ENCODE data around the gene SF1. TPM values are rescaled to one million over a fixed set of nuclear protein-coding genes. Genes with fewer than 3 reads are reported as not detected.

SF1 gene
- total RNA-seq, 4 donors from 2014 or later, result 199 to 285 (median 234) TPM

- Histone ChIP-seq H3K27ac (replicated peaks in 1 of 4) (peak overlapping the region; percentile 92 to 99 (median 96)), H3K4me1 (peaks cover 20 to 49% (median 41%) of the 10 kb centered on the region in 4 donors), H3K9me3 (no peaks in the 10 kb centered on the region), H3K27me3 (no peaks in the 10 kb centered on the region), H3K36me3 (peaks cover 11 to 35% (median 30%) of the 10 kb centered on the region in 4 donors), H3K4me3 (no peak overlapping the region)
- intact Hi-C loops (cut with DNase I), result no loop called here
- TF ChIP-seq POLR2A (IDR thresholded peaks at IDR 0.05; ENCODE audit: low read depth), result no peak
- no peak for TF ChIP-seq EP300 (IDR thresholded peaks at IDR 0.05)
- TF ChIP-seq CTCF (IDR thresholded peaks at IDR 0.05), result no peak
- TF ChIP-seq POLR2AphosphoS5 (IDR thresholded peaks at IDR 0.05), result no peak
- no peak for DNase-seq (ENCODE audit: extremely low spot score)
- 83% methylated on average over 15 of the region's 15 CpGs for WGBS
Observed at GRCh38 chr11:64747961-64748665, 30.2 kb downstream of the SF1 start.

GRCh38 chr11:64746486-64746885 is 31.9 kb downstream of the SF1 start:
- H3K36me3 ChIP-seq, result peaks cover 6 to 19% (median 14%) of the 10 kb centered on the region in 4 donors
- H3K27ac ChIP-seq (replicated peaks in 1 of 4), result peak overlapping the region; percentile 92 to 99 (median 96)
- WGBS, result 70% methylated on average over 5 of the region's 10 CpGs
- peak overlapping the region; percentile 59 to 73 (median 69) for H3K4me3 ChIP-seq
- H3K9me3 ChIP-seq, result no peaks in the 10 kb centered on the region
- DNase-seq (ENCODE audit: extremely low spot score), result no peak
- intact Hi-C loops (cut with DNase I), result no loop called here
- TF ChIP-seq EP300 (IDR thresholded peaks at IDR 0.05) (no peak), POLR2A (IDR thresholded peaks at IDR 0.05; ENCODE audit: low read depth) (no peak)
- no peaks in the 10 kb centered on the region for H3K27me3 ChIP-seq
- H3K4me1 ChIP-seq, result peaks cover 28 to 61% (median 55%) of the 10 kb centered on the region in 4 donors

- peak; percentile 55 for TF ChIP-seq POLR2A (IDR thresholded peaks at IDR 0.05; ENCODE audit: low read depth)
- TF ChIP-seq EP300 (IDR thresholded peaks at IDR 0.05), result no peak
- no peak for TF ChIP-seq CTCF (IDR thresholded peaks at IDR 0.05)
- peak; percentile 90 to 97 for TF ChIP-seq POLR2AphosphoS5 (IDR thresholded peaks at IDR 0.05)
- Histone ChIP-seq H3K4me1 (peaks cover 28 to 69% (median 61%) of the 10 kb centered on the region in 4 donors), H3K9me3 (no peaks in the 10 kb centered on the region), H3K4me3 (peak overlapping the region; percentile 59 to 73 (median 69)), H3K27me3 (no peaks in the 10 kb centered on the region), H3K36me3 (peaks cover 0 to 13% (median 10%) of the 10 kb centered on the region in 4 donors), H3K27ac (replicated peaks in 1 of 4) (peak overlapping the region; percentile 92 to 99 (median 96))
- peak; percentile 97 for DNase-seq (ENCODE audit: extremely low spot score)
- intact Hi-C loops (cut with DNase I), result loop anchor here (2.0 kb wide), 1 partner anchor 57 kb away; the partner anchor contains the start of gene MAP4K2
- WGBS, result 1% methylated on average over 43 of the region's 52 CpGs
Observed at GRCh38 chr11:64745521-64746328, 32.6 kb downstream of the SF1 start.

- Histone ChIP-seq H3K27me3 (no peaks in the 10 kb centered on the region), H3K36me3 (peaks cover 0 to 9% (median 6%) of the 10 kb centered on the region in 4 donors), H3K4me1 (peaks cover 28 to 71% (median 61%) of the 10 kb centered on the region in 4 donors), H3K9me3 (no peaks in the 10 kb centered on the region), H3K4me3 (peak overlapping the region; percentile 59 to 73 (median 69)), H3K27ac (replicated peaks in 1 of 4) (peak overlapping the region; percentile 92 to 99 (median 96))
- WGBS, result 2% methylated on average over 14 of the region's 20 CpGs
- TF ChIP-seq POLR2AphosphoS5 (IDR thresholded peaks at IDR 0.05), result peak in 1 of 2 donors; percentile 46
- TF ChIP-seq CTCF (IDR thresholded peaks at IDR 0.05), result no peak
- TF ChIP-seq POLR2A (IDR thresholded peaks at IDR 0.05; ENCODE audit: low read depth), result no peak
- no peak for TF ChIP-seq EP300 (IDR thresholded peaks at IDR 0.05)
- intact Hi-C loops (cut with DNase I), result loop anchor here (2.0 kb wide), 1 partner anchor 58 kb away; the partner anchor contains the start of gene MAP4K2
- DNase-seq (ENCODE audit: extremely low spot score), result no peak
Observed at GRCh38 chr11:64745189-64745520, 33.2 kb downstream of the SF1 start.

All from esophagus muscularis mucosa (tissue), 4 donors.